ENCODE data around the gene CALM1.

CALM1 gene

GRCh38 chr14:90412058-90412457 is 15.2 kb downstream of the CALM1 start:
- no peak for DNase-seq

GRCh38 chr14:90416720-90417119 is 19.9 kb downstream of the CALM1 start:
- DNase-seq, result no peak

- DNase-seq, result no peak
These were observed 21.2 kb downstream of the CALM1 start for GRCh38 chr14:90418053-90418452.

GRCh38 chr14:90419200-90419599 is 22.4 kb downstream of the CALM1 start:
- DNase-seq, result no peak

GRCh38 chr14:90421001-90421631 is 24.3 kb downstream of the CALM1 start:
- DNase-seq, result no peak

GRCh38 chr14:90421632-90422020 is 24.8 kb downstream of the CALM1 start:
- DNase-seq, result no peak

GRCh38 chr14:90423166-90423565 is 26.3 kb downstream of the CALM1 start:
- no peak for DNase-seq

- DNase-seq, result no peak
These were observed 27.2 kb downstream of the CALM1 start for GRCh38 chr14:90424075-90424474.

GRCh38 chr14:90424686-90425372 is 28.0 kb downstream of the CALM1 start:
- DNase-seq, result no peak

GRCh38 chr14:90425373-90425879 is 28.6 kb downstream of the CALM1 start:
- DNase-seq, result no peak

- no peak for DNase-seq
These were observed 29.3 kb downstream of the CALM1 start for GRCh38 chr14:90426031-90426540.

GRCh38 chr14:90426663-90427062 is 29.8 kb downstream of the CALM1 start:
- DNase-seq, result no peak

- no peak for DNase-seq
These were observed 31.1 kb downstream of the CALM1 start for GRCh38 chr14:90427848-90428426.

GRCh38 chr14:90428676-90429075 is 31.8 kb downstream of the CALM1 start:
- DNase-seq, result no peak

- DNase-seq, result no peak
These were observed 32.4 kb downstream of the CALM1 start for GRCh38 chr14:90429236-90429635.

- DNase-seq, result no peak
These were observed 32.9 kb downstream of the CALM1 start for GRCh38 chr14:90429754-90430153.

- DNase-seq, result no peak
These were observed 37.7 kb downstream of the CALM1 start for GRCh38 chr14:90434370-90435020.

GRCh38 chr14:90438841-90439240 is 42.0 kb downstream of the CALM1 start:
- DNase-seq, result no peak

- no peak for DNase-seq
These were observed 43.2 kb downstream of the CALM1 start for GRCh38 chr14:90440021-90440451.

GRCh38 chr14:90440592-90440991 is 43.8 kb downstream of the CALM1 start:
- no peak for DNase-seq

- no peak for DNase-seq
These were observed 45.6 kb downstream of the CALM1 start for GRCh38 chr14:90442388-90442787.

- no peak for DNase-seq
These were observed 46.6 kb downstream of the CALM1 start for GRCh38 chr14:90443161-90444076.
